NT2/D1 (cell line): Measurements from ENCODE around the gene NOD1.

ENCODE experiments used
- SUZ12 ChIP-seq: IDR thresholded peaks from 2 replicates; pipeline ENCODE4 v1.6.1; 2011; ENCODE audit not compliant: insufficient read length, insufficient read depth; ENCODE audit errors: extremely low read depth
- YY1 ChIP-seq: IDR thresholded peaks from 2 replicates; pipeline ENCODE4 v1.6.1; 2011; ENCODE audit not compliant: insufficient read length, insufficient read depth
- ZNF274 ChIP-seq: IDR thresholded peaks from 2 replicates; pipeline ENCODE4 v1.6.1; 2011; ENCODE audit warnings: mild to moderate bottlenecking, low read depth, low read length

GRCh38 chr7:30445770-30446169 lies 32.8 kb downstream of the NOD1 start:
- no peak for TF ChIP-seq ZNF274
- no peak for TF ChIP-seq SUZ12
- no peak for TF ChIP-seq YY1
